Astrocyte of the cerebellum (primary cell): ENCODE results near the gene C2CD4B.

Experiments used
- DNase-seq: peaks from one replicate; pipeline ENCODE4 v3.0.0-alpha.2; 2011; ENCODE audit warnings: low read depth
- H3K4me3 ChIP-seq: 2 replicates; pipeline ENCODE4 v1.5.1; 2011; ENCODE audit warnings: mild to moderate bottlenecking, low read depth, low read length, moderate library complexity
- in situ Hi-C: cut with HindIII; loops from 2 replicates; pipeline ENCODE4 v1.10.0; 2017; ENCODE audit warnings: low sequenced_read_pairs
- TF ChIP-seq, protein P1 (sequence below): IDR thresholded peaks from 2 replicates; pipeline ENCODE4 v1.5.1; 2012; ENCODE audit warnings: low read length, low read depth, moderate library complexity, mild to moderate bottlenecking; ENCODE audit errors: missing control alignments

C2CD4B gene

GRCh38 chr15:62208367-62208766 is 43.3 kb upstream of the C2CD4B start:
- no peak for DNase-seq
- TF ChIP-seq, protein P1, sequence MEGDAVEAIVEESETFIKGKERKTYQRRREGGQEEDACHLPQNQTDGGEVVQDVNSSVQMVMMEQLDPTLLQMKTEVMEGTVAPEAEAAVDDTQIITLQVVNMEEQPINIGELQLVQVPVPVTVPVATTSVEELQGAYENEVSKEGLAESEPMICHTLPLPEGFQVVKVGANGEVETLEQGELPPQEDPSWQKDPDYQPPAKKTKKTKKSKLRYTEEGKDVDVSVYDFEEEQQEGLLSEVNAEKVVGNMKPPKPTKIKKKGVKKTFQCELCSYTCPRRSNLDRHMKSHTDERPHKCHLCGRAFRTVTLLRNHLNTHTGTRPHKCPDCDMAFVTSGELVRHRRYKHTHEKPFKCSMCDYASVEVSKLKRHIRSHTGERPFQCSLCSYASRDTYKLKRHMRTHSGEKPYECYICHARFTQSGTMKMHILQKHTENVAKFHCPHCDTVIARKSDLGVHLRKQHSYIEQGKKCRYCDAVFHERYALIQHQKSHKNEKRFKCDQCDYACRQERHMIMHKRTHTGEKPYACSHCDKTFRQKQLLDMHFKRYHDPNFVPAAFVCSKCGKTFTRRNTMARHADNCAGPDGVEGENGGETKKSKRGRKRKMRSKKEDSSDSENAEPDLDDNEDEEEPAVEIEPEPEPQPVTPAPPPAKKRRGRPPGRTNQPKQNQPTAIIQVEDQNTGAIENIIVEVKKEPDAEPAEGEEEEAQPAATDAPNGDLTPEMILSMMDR, result no peak
- in situ Hi-C loops, result no loop called here
- H3K4me3 ChIP-seq, result no peak overlapping the region

DNA sequence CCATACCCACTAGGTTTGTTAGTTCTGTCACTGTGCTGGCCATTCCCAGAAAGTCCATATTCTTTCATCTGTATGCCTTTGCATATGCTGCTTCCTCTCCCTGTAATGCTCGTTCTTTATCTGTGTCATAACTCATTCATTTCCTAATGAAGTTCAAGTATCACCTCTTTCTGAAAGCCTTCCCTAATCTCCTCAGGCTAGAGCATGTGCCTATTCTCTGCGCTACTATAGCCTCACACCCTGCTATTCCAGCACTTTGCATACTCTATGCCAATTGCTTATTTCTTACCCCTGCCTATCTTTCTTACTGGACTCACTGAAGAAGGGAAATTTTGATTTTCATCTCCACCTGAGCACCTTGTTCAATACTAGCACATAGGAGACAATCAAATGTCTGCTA is 25.6 kb upstream of the C2CD4B start:
- no peak for DNase-seq
- in situ Hi-C loops, result no loop called here
- no peak overlapping the region for H3K4me3 ChIP-seq
- TF ChIP-seq, protein P1, result no peak

- H3K4me3 ChIP-seq, result no peak overlapping the region
- TF ChIP-seq, protein P1, result no peak
- in situ Hi-C loops, result no loop called here
- DNase-seq, result no peak
Observed at GRCh38 chr15:62190274-62190673, 25.2 kb upstream of the C2CD4B start.

DNA sequence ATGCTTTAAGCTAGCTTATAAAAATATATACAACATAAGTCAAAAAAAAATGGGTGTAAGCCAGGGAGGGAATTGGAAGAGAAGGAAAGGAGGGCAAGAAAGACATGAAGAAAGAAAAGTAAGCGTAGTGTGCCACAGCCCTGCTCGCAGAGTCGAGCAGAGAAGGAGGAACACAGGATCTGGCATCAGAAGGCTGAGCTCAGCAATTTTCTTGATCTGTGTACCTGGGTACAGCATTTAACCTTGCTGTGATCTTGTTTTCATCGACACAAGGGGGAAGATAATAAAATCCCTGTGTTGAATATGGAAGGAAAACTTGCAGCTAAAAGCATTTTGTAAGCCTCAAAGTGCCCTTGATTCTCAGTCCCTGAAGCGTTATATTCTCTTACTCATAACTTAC is 23.7 kb upstream of the C2CD4B start:
- TF ChIP-seq, protein P1, result no peak
- in situ Hi-C loops, result no loop called here
- DNase-seq, result no peak
- H3K4me3 ChIP-seq, result no peak overlapping the region

- in situ Hi-C loops, result no loop called here
- no peak overlapping the region for H3K4me3 ChIP-seq
- TF ChIP-seq, protein P1, result no peak
- DNase-seq, result no peak
Observed at GRCh38 chr15:62187910-62188309, 22.8 kb upstream of the C2CD4B start.

- no peak overlapping the region for H3K4me3 ChIP-seq
- TF ChIP-seq, protein P1, result no peak
- DNase-seq, result no peak
- in situ Hi-C loops, result no loop called here
Observed at GRCh38 chr15:62187425-62187824, 22.3 kb upstream of the C2CD4B start.

- H3K4me3 ChIP-seq, result no peak overlapping the region
- TF ChIP-seq, protein P1, result no peak
- no peak for DNase-seq
- in situ Hi-C loops, result no loop called here
Observed at GRCh38 chr15:62186578-62186977, 21.5 kb upstream of the C2CD4B start.
